ENCODE measurements around the gene GALE.
A peak's percentile ranks its signal among the peaks of the same experiment; 100 is the strongest.
"Not testable (repeated sequence)": the region's sequence is repeated elsewhere in the genome, so short reads cannot be mapped to it uniquely, and the experiment has no call there.

GALE gene

GRCh38 chr1:23807453-23807852, 6.9 kb upstream of the GALE start:
- DNase-seq = no peak

- no peak for DNase-seq
Observed at GRCh38 chr1:23806280-23806679, 5.7 kb upstream of the GALE start.

GRCh38 chr1:23805025-23805424, 4.5 kb upstream of the GALE start:
- DNase-seq = no peak

GRCh38 chr1:23804183-23804835, 3.8 kb upstream of the GALE start:
- no peak for DNase-seq

GRCh38 chr1:23803674-23804073, 3.1 kb upstream of the GALE start:
- DNase-seq = no peak

GRCh38 chr1:23802809-23803342, 2.3 kb upstream of the GALE start:
- DNase-seq = not testable (repeated sequence)

- no peak for DNase-seq
Observed at GRCh38 chr1:23801876-23802275, 1.3 kb upstream of the GALE start.

GRCh38 chr1:23801338-23801748, 789 bp upstream of the GALE start:
- no peak for DNase-seq

GRCh38 chr1:23799570-23800399, 769 bp downstream of the GALE start:
- peak; percentile 46 for DNase-seq

- DNase-seq = no peak
Observed at GRCh38 chr1:23799255-23799569, 1.3 kb downstream of the GALE start.

GRCh38 chr1:23798662-23799142, 1.9 kb downstream of the GALE start:
- DNase-seq = no peak

GRCh38 chr1:23797478-23798448, 2.8 kb downstream of the GALE start:
- DNase-seq = no peak

- no peak for DNase-seq
Observed at GRCh38 chr1:23796466-23797271, 3.9 kb downstream of the GALE start.

GRCh38 chr1:23795676-23796465, 4.7 kb downstream of the GALE start:
- no peak for DNase-seq

GRCh38 chr1:23794732-23795182, 5.8 kb downstream of the GALE start:
- DNase-seq = not testable (repeated sequence)

- no peak for DNase-seq
Observed at GRCh38 chr1:23793861-23794731, 6.5 kb downstream of the GALE start.

- peak; percentile 48 for DNase-seq
Observed at GRCh38 chr1:23793018-23793781, 7.4 kb downstream of the GALE start.

- no peak for DNase-seq
Observed at GRCh38 chr1:23792151-23792945, 8.2 kb downstream of the GALE start.
